Pancreas (tissue), 10 donors: ENCODE data around the gene GLG1. TPM values are rescaled to one million over a fixed set of nuclear protein-coding genes. Genes with fewer than 3 reads are reported as not detected.

ENCODE experiments used
- ATAC-seq, 4 donors: fragments of 200-7000 bp; cut with Tn5 transposase; one replicate each; pipeline versions ENCODE4 v1.8.0 to v1.9.1; 2020; ENCODE audit warnings: mild to moderate bottlenecking in 4 of 4, moderate library complexity in 4 of 4
- DNase-seq, 6 donors: peaks; one replicate each; pipeline ENCODE4 v3.0.0-alpha.2; 2020
- FAIRE-seq: peaks from 2 replicates; lab custom pipeline; 2012; peaks lifted over from hg19 to GRCh38; lab: Jason Lieb, UNC
- H3K27ac ChIP-seq, 4 donors: fragments of 200-600 bp; sonication (generic); 1 replicate in 3 of 4; 2 replicates in 1 of 4; pipeline versions ENCODE4 v1.5.0 to v1.8.0; 2020
- H3K27me3 ChIP-seq, 4 donors: fragments of 200-600 bp; one replicate each; pipeline ENCODE4 v1.8.0; 2021
- H3K36me3 ChIP-seq, 3 donors: fragments of 200-600 bp; sonication (generic) in 1 of 3; one replicate each; pipeline versions ENCODE4 v1.5.0 to v1.8.0; 2020 to 2021
- H3K4me1 ChIP-seq, 3 donors: fragments of 200-600 bp; one replicate each; pipeline ENCODE4 v1.8.0; 2021
- H3K4me3 ChIP-seq, 4 donors: fragments of 200-600 bp; sonication (generic) in 2 of 4; one replicate each; pipeline versions ENCODE4 v1.5.0 to v1.8.0; 2020 to 2021
- H3K9me3 ChIP-seq, 4 donors: fragments of 200-600 bp; one replicate each; pipeline ENCODE4 v1.8.0; 2021
- WGBS, 2 donors: extraction: QIAGEN DNeasy Blood & Tissue Kit; methylation state at CpG; one replicate each; pipeline ENCODE4 v1.1.7; 2013; 5-methylcytosine and 5-hydroxymethylcytosine counted together
- intact Hi-C, 3 donors: fragments of 100-400 bp; cut with DNase I; formaldehyde crosslinking; loops; one replicate each; pipeline versions ENCODE4 v1.11.1 to v1.14.2; 2022
- polyA plus RNA-seq, 2 donors: library from polyadenylated mRNA; stranded (reverse); fragments of 200-250 nt; gene quantifications; one replicate each; pipeline ENCODE4 v1.2.3, GENCODE V29; 2013
- total RNA-seq, 6 donors: library from RNA; stranded (reverse); fragmentation: NEBNext Ultra II Directional in 4 of 6; extraction: Animal tissue kit (Norgen Biotek cat#: 25700) in 4 of 6; gene quantifications; one replicate each; pipeline versions ENCODE4 v1.2.1 to v1.2.4, GENCODE V29; 2021 to 2023
- TF ChIP-seq, protein P1 (sequence below), 4 donors: fragments of 200-600 bp; sonication (generic) in 3 of 4; IDR thresholded peaks; one replicate each; pipeline versions ENCODE4 v1.5.0 to v1.8.0; 2021; ENCODE audit warnings: antibody characterized with exemption in 4 of 4
- donor health status: healthy with polysubstance abuse.
- donor health status: DM: no; HTN: no; CAD: no; lungs with moderate emphysema.
- donor health status: DM: no; HTN: no; CAD: no.
- donor health status: control.
- donor health status: control.
- donor health status: Bipolar disorder and iron deficiency.
- donor health status: DM: yes; HTN: yes; CAD: no.
- donor health status: DM: no; HTN: no; CAD: no.
- donor health status: DM: no; HTN: no; CAD: no.
- donor health status: DM: yes; HTN: yes; CAD: no.

Gene GLG1
- total and polyA plus RNA-seq, 8 donors: 30.6 to 93.2 (median 72.0) TPM

- DNase-seq: no peak
Observed at GRCh38 chr16:74461826-74462225, 145.1 kb downstream of the GLG1 start.

DNA sequence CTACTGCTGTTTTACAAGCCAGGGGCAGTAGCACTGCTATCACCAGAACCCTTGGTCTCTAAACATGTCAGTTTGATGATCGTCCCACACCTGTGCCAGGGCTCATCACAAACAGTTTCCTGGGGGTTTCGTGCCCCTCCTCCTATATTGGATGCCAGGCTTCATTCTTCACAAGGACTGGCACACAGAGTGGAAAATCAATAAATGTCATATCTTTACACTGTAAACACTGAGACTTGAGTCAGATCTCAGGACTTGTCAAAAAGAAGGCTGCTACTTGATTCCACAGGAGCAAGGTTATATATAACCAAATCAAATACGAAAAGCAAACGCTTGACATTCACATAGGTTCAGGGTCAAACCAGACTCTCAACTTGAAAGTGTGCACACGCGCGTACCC, 146.4 kb downstream of the GLG1 start:
- intact Hi-C loops: no loop called here
- no peak overlapping the region for H3K4me3 ChIP-seq
- H3K36me3 ChIP-seq: peaks cover 0 to 53% (median 22%) of the 10 kb centered on the region in 3 donors
- H3K27me3 ChIP-seq: no peaks in the 10 kb centered on the region
- H3K4me1 ChIP-seq: peaks cover 3 to 6% (median 6%) of the 10 kb centered on the region in 3 donors
- peak; percentile 71 to 81 (median 75) for ATAC-seq
- no peaks in the 10 kb centered on the region for H3K9me3 ChIP-seq
- TF ChIP-seq, protein P1, sequence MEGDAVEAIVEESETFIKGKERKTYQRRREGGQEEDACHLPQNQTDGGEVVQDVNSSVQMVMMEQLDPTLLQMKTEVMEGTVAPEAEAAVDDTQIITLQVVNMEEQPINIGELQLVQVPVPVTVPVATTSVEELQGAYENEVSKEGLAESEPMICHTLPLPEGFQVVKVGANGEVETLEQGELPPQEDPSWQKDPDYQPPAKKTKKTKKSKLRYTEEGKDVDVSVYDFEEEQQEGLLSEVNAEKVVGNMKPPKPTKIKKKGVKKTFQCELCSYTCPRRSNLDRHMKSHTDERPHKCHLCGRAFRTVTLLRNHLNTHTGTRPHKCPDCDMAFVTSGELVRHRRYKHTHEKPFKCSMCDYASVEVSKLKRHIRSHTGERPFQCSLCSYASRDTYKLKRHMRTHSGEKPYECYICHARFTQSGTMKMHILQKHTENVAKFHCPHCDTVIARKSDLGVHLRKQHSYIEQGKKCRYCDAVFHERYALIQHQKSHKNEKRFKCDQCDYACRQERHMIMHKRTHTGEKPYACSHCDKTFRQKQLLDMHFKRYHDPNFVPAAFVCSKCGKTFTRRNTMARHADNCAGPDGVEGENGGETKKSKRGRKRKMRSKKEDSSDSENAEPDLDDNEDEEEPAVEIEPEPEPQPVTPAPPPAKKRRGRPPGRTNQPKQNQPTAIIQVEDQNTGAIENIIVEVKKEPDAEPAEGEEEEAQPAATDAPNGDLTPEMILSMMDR (IDR thresholded peaks at IDR 0.05): no peak
- WGBS, 2 donors: 28 to 37% methylated on average over 7 of the region's 7 CpGs
- no peak overlapping the region for H3K27ac ChIP-seq
- FAIRE-seq: no peak
- no peak for DNase-seq

More at GRCh38 chr16:74461826-74462225, 145.1 kb downstream of the GLG1 start:
- peaks cover 0 to 42% (median 25%) of the 10 kb centered on the region in 3 donors for H3K36me3 ChIP-seq
- peaks cover 3 to 10% (median 6%) of the 10 kb centered on the region in 3 donors for H3K4me1 ChIP-seq
- no peaks in the 10 kb centered on the region for H3K27me3 ChIP-seq
- intact Hi-C loops: no loop called here
- TF ChIP-seq, protein P1 (IDR thresholded peaks at IDR 0.05): no peak
- H3K9me3 ChIP-seq: no peaks in the 10 kb centered on the region
- ATAC-seq: peak in 3 of 4 donors; percentile 4 to 56 (median 36)
- 52 to 54% methylated on average over 9 of the region's 9 CpGs for WGBS, 2 donors
- FAIRE-seq: no peak
- H3K4me3 ChIP-seq: no peak overlapping the region
- no peak overlapping the region for H3K27ac ChIP-seq

DNA sequence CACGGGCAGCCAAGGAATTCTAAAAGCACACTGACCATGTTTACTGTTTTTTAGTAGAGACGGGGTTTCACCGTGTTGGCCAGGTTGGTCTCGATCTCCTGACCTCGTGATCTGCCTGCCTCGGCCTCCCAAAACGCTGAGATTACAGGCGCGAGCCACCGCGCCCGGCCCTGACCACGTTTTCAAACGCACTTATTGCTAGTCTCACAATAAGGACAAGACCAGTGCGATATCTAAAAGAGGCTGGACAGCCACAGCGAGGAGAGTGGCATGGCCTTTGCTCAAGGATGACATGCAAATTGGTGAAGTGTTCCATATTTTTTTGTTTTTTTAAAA, 150.7 kb downstream of the GLG1 start:
- DNase-seq (no peak), ATAC-seq (no peak), FAIRE-seq (no peak)
- intact Hi-C loops: no loop called here
- Histone ChIP-seq H3K4me1 (peaks cover 0 to 6% (median 3%) of the 10 kb centered on the region in 3 donors), H3K36me3 (peaks cover 0 to 66% (median 18%) of the 10 kb centered on the region in 3 donors), H3K27me3 (no peaks in the 10 kb centered on the region), H3K27ac (no peak overlapping the region), H3K9me3 (no peaks in the 10 kb centered on the region), H3K4me3 (no peak overlapping the region)
- TF ChIP-seq, protein P1 (IDR thresholded peaks at IDR 0.05): no peak
- 94 to 96% methylated on average over 16 of the region's 16 CpGs for WGBS, 2 donors

DNA sequence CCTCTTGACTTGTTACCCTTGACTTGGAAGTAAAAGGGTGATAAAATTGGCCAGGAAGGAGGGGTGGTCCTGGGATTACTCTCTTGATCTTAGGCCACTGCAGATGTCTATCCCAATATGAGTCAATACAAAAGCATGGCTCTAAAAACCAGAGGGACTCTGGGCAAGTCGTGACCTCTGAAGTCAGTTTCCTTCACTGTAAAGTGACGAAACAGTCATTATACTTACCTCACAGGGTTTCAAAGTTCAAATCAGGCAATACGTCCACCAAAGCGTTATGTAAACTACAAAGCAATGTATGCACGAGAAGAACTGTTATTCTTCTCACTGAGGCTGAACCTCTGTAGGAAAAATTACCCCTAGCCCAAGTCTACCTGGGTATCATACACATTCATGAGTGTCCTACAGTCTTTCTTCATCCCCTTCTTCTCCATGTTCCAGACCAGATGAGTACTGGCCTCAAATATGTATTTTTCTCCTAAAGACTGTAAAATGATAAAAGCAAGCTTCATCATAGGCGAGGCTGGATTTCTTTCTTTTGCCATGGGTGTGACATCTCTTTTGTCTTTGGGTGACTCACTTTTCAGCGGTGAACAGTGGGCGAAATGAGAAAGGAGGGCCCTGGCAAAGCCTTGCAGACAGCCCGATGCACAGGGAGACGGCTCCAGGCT, 151.2 kb downstream of the GLG1 start:
- Histone ChIP-seq H3K4me3 (no peak overlapping the region), H3K36me3 (peaks cover 0 to 71% (median 23%) of the 10 kb centered on the region in 3 donors), H3K27ac (no peak overlapping the region), H3K27me3 (no peaks in the 10 kb centered on the region), H3K4me1 (peaks cover 0 to 3% (median 1%) of the 10 kb centered on the region in 3 donors), H3K9me3 (no peaks in the 10 kb centered on the region)
- ATAC-seq (no peak), DNase-seq (no peak), FAIRE-seq (no peak)
- 89 to 92% methylated on average over 10 of the region's 10 CpGs for WGBS, 2 donors
- intact Hi-C loops: no loop called here
- TF ChIP-seq, protein P1 (IDR thresholded peaks at IDR 0.05): no peak

GRCh38 chr16:74455213-74455612, 151.7 kb downstream of the GLG1 start:
- Histone ChIP-seq H3K27ac (no peak overlapping the region), H3K4me3 (no peak overlapping the region), H3K4me1 (no peaks in the 10 kb centered on the region), H3K36me3 (peaks cover 0 to 73% (median 25%) of the 10 kb centered on the region in 3 donors), H3K9me3 (no peaks in the 10 kb centered on the region), H3K27me3 (no peaks in the 10 kb centered on the region)
- FAIRE-seq: no peak
- TF ChIP-seq, protein P1 (IDR thresholded peaks at IDR 0.05): no peak
- no peak for DNase-seq
- no peak for ATAC-seq
- intact Hi-C loops: no loop called here
- 87 to 88% methylated on average over 7 of the region's 7 CpGs for WGBS, 2 donors
